ENCODE results near the gene SOX18.

The SOX18 gene

GRCh38 chr20:64051561-64052325 is 2.3 kb upstream of the SOX18 start:
- DNase-seq (ENCODE audit: low spot score): no peak

DNA sequence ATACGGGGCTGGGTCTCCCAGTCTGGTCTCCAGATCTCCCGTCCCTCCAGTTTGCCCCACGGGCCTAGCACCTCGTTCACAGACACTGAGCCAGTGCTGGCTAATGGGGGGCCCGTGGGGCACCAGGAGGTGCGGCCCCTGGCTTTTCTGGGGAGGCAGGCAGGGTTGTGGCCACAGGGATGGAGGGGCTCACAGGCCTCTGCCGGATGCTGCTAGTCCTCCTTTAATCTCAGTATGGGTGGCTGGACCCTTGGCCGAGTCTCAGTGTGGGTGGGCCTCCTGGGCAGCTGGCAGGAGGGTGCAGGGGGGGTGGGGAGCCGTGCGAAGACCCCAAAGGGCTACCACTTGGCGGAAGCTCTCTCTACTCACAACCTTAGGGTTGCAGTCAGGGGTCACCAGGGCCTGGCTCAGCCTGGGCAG is 1.6 kb upstream of the SOX18 start:
- DNase-seq (ENCODE audit: low spot score): no peak

DNA sequence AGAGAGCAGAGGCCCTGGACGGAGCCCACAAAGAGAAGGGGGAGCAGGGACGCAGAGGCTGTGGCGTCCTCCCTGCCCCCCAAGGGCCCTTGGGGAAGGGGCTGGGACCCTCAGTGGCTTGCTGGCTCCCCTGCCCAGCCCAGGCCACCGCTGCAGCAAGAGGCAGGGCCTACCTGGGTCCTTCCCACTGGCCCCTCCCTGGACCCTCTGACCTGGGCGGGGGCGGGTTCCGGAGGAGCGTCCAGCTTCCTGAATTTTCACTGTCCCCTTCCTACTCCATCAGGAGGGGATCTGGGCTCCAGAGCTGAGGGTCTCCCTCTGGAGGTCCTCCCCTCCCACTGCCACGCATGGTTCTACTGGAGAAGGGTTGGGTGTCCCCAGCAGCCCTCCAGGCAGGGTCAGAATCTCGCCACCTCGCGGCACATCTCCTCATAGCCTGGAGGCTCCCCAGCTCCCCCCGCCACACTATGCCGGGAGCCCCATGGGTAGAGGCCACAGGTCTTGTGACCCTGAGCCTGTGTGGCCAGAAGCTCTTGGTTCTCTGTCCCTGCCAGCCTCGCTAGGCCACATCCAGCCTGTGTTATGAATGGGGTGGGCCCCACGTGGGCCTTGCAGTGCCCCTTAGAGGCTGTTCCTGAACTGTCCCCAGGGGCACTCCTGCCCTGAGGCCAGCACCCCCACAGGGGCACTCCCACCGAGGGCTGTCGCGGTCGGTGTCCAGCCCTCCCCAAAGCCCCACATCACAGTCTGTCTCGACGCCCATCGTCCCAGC is 1.0 kb upstream of the SOX18 start:
- no peak for DNase-seq (ENCODE audit: low spot score)

DNA sequence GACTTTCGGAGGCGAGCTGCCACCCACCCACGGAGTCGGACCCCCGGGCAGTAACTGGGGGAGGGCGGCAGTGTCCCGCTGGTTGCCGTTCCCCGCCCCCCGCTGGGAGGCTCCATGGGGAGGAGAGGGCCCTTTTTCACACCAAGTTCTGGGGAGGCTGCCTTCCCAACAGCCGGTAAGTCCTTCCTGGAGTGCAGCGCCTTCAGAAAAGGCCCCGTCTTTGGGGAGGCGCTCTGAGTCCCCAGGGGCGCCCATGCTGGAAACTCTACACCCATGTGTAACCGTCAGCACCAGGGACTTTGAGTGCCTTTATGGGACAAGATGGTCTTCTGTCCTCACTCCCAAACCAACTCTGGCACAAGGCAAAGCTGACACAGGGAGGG is 430 bp upstream of the SOX18 start:
- DNase-seq (ENCODE audit: low spot score): no peak

DNA sequence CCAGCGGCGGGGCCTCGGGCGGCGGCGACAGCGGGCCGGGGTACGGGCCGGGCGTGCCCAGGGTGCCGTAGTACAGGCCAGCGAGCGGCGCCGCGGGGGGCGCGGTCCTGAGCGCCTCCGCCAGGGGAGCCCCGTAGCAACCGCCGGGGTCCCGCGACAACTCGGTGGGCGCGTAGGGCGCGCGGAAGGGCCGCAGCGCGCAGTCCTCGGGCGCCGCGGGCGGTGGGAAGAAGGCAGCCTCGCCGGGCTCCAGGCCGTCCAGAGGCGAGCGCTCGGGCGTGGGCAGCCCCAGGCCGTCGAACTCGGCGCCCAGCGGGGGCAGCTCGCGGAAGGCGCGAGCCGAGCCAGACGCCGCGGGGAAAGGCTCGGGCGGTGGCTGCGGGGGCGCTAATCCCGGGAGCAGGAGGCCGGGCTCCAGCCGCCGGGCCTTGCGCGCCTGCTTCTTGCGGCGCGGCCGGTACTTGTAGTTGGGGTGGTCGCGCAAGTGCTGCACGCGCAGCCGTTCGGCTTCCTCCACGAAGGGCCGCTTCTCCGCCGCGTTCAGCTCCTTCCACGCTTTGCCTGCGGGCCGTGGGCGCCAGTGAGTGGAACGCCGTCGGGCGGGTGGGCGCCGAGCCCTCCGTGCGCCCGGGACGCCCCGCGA is 916 bp downstream of the SOX18 start:
- no peak for DNase-seq (ENCODE audit: low spot score)

DNA sequence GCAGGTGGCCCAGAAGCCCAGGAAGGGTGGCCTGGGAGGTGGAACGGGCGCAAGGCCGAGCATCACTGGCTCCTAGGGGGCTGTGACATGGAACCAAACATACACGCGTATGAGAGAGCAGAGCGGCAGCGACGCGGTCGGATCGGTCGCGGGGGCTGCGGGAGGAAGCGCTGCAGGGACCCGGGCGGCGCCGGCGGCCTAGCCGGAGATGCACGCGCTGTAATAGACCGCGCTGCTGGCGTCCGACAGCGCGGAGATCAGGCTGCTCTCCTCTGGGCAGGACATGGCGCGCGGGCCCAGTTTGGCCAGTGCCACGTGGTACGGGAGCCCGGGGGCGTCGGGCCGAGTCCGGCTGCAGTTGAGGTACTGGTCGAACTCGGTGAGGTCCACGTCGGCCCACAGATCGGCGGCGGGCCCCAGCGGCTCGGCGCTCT is 1.5 kb downstream of the SOX18 start:
- no peak for DNase-seq (ENCODE audit: low spot score)

GRCh38 chr20:64047046-64047389 is 2.4 kb downstream of the SOX18 start:
- DNase-seq (ENCODE audit: low spot score): no peak

DNA sequence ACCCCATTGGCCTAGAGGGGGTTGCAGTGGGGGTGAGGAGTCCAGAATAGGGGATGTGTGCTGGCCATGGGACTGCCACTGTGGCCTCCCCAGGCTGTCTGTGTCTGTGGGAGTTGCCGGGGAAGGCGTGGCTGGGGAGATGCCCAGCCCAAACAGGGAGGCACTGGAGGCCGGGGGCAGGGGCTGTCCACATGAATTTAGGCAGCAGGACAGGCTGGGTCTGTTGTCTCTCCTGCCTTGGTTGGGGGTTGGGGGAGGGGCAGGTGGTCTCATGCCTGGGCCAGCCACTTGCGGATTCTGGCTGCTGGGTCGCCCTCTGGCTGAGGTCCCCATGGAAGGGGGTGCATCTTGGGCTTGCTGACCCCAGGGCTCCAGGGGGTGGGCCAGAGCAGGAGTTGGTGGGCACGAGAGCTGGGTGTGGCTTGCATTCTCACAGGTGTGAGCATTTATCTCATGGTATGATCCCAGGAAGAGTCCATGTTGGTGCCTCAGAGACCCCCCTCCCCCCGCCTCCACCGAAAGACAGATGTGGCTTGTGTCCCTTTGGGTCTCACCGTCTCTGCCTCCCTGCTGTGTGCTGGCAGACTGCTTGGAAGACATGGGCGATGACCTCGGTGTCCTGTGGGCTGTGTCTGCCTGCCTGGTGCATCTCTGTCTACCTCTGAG is 4.0 kb downstream of the SOX18 start:
- DNase-seq (ENCODE audit: low spot score): no peak

GRCh38 chr20:64044484-64045247 is 4.8 kb downstream of the SOX18 start:
- peak; percentile 71 for DNase-seq (ENCODE audit: low spot score)

DNA sequence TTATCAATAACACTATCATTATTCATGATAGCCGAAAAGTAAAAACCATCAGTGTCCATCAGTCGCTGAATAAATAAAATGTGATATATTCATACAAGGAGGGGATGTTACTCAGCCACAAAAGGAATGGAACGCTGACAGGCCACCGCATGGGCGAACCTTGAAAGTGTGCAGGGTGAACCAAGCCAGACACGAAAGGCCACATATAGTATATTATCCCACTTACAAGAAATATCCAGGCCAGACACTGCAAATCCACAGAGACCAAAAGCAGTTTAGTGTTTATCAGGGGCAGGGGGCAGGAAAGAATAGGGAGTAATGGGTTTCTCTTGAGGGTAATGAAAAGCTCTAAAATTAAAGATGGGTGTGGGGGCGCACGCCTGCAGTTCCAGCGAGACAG is 5.7 kb downstream of the SOX18 start:
- DNase-seq (ENCODE audit: low spot score): no peak

DNA sequence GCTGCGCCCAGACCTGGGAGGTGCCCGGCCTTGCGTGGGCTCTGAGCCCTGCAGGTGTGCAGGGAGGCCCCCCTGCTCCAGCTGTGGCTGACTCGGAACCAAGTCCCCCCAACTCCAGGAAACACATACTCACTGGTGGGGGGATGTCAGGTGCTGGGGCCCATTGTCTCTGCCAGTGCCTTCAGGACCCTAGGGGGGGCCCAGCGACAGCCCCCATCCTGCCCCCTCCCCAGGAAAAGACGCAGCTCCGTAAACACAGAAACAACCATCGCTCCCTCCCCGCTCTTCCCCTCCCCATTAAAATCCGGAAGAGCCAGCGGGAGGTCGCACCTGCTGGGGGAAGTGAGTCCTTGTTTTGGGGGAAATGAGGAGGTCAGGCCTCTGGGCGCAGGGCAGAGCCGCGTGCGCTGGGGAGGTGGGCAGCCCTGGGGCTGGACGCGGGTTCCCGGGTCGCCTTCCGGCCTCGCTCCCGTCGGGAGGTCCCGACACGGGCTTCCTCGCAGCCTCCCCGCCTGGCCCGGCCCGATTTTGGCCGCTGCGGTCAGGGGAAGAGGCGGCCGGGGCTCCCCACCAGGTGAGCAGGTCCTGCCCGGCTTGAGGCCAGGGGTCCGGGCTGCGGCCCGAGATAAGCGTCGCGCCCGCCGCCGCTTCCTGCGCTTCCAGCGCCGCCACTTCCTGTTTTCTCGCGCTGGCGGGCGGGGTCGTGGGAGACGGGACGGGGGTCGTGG is 7.2 kb downstream of the SOX18 start:
- no peak for DNase-seq (ENCODE audit: low spot score)

DNA sequence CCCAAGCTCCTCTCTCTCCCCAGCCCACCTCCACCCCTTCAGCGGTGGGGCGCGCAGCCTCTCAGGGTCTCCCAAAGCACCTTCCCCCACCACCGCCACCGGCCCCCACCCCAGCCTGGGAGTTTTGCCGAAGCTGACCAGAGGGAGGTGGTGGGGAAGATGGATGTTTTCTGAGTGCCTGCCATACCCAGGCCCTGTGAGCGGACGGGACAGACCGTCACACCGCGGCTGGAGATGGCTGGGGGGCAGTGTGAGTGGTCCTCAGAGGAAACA is 7.7 kb downstream of the SOX18 start:
- no peak for DNase-seq (ENCODE audit: low spot score)

- DNase-seq (ENCODE audit: low spot score): no peak
Measured at GRCh38 chr20:64041040-64041780, 8.2 kb downstream of the SOX18 start.

- DNase-seq (ENCODE audit: low spot score): no peak
Measured at GRCh38 chr20:64040231-64041039, 9.0 kb downstream of the SOX18 start.

DNA sequence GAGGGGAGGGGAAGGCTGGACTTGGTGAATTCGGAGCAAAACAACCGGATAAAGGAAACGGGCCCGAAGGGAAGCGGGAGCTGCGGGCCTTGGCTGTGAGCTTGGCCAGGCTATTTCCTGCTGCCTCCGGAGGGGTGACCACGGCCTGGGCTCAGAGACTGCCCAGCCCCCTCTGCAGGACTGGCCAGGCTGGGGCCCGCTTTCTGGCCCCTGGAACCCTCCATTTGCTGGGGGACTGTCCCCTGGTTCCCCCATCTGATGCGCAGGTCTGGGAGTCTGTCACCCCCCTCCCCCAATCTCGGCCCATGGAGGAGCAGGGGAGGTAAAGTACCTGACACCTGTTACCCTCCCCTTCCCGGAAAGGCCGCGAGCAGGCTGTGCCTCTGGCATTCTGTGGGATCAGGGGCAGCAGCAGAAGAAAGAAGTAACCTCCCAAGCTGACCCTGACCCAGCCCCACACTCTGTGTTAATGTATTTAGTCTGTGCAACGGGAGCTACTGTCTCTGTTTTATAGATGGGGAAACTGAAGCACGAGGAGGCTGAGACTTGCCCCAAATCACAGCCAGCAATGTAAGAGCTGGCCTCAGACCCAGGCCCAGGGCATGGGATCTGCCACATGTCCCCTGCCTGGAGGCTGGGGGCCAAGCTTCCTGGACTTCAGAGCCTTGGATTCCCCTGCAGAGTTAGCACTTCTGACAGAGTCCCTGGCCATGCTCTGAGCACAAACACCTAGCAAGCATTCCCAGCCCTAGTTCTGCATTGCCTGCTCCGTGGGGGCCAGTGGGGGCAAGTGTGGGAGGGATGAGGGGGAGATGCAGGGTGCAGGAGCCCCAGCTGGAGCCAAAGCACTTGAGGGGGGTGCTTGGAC is 9.9 kb downstream of the SOX18 start:
- DNase-seq (ENCODE audit: low spot score): no peak

DNA sequence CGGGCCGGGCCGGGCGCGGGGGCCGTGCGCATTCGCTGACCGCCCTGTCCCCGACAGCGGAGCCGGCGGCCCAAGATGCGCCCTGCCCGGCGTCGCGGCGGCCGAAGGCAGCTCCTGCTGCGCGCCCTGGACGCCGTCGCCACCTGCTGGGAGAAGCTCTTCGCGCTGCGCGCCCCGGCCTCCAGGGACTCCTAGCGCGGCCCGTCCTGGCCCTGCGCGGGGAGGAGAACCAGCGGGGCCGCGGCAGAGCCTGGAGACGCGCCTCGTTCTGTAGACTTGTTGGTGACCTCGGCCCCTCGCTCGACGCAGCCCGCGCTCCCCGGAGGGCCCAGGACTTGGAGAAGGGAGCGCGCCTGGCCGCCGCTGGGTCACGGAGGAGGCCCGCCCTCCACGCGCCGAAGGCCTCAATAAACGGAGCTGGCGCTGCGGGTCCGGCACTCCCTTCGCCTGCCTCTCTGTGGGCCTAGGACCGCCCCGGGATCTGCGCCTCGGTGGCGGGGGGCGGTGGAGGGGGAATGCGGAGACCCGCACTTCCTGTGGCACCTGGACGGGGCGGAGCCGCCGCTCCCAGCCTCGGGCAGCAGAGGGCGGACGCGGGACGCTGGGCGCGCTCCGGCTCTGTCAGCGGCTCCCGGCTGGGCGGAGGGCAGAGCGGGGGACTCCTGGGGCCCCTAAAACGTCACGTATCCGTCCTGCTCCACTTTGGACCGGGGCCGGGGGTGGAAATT is 10.7 kb downstream of the SOX18 start:
- DNase-seq (ENCODE audit: low spot score): peak; percentile 89

DNA sequence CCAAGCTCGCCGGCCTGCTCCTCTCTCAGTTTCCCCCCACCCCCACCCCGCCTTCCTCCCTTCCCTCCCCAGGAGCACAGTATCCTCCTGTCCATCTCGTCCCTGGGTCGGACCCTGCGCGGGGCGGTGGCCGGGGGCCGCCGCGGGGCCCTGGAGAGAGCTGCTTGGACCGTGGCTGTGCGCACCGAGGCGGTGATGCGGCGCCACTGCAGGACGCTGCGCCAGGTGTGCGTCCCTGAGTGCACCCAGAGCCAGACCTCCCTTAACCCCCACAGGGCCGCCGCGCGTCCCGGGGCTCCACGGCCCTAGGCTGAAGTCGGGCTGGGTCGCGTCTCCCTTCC is 11.2 kb downstream of the SOX18 start:
- DNase-seq (ENCODE audit: low spot score): no peak

- no peak for DNase-seq (ENCODE audit: low spot score)
Measured at GRCh38 chr20:64037498-64038213, 11.8 kb downstream of the SOX18 start.
